Activated T-cell treated with anti-CD3 and anti-CD28 coated beads, Interleukin-2, amount 50 U/mL, for 72 hours (primary cell): Measurements from ENCODE around the gene CDC34. TPM values are rescaled to one million over a fixed set of nuclear protein-coding genes. Genes with fewer than 3 reads are reported as not detected.
A peak's percentile ranks its signal among the peaks of the same experiment; 100 is the strongest.

ENCODE experiments used
- ATAC-seq, 2 donors: fragments of 150-1000 bp; cut with Tn5 transposase; replicated peaks in 1 of 2; 2 replicates each; pipeline ENCODE4 v1.10.0; 2021; ENCODE audit warnings: moderate library complexity in 2 of 2, mild to moderate bottlenecking in 1 of 2
- DNase-seq, 2 donors: peaks; one replicate each; pipeline ENCODE4 v3.0.0; 2021 to 2022; ENCODE audit warnings: mixed read lengths in 1 of 2
- H3K27ac Mint-ChIP-seq: one replicate; pipeline ENCODE4 v1.8.0; 2022; ENCODE audit warnings: mild to moderate bottlenecking, moderate library complexity, mixed read lengths
- H3K27me3 Mint-ChIP-seq: one replicate; pipeline ENCODE4 v1.8.0; 2022; ENCODE audit warnings: low read depth, mixed read lengths
- H3K36me3 Mint-ChIP-seq, 2 donors: one replicate each; pipeline ENCODE4 v1.8.0; 2022; ENCODE audit warnings: mixed read lengths in 2 of 2, mild to moderate bottlenecking in 1 of 2; ENCODE audit not compliant: insufficient read depth in 2 of 2
- H3K4me1 Mint-ChIP-seq: one replicate; pipeline ENCODE4 v1.8.0; 2022; ENCODE audit warnings: low read depth, mixed read lengths
- H3K4me3 Mint-ChIP-seq, 2 donors: one replicate each; pipeline ENCODE4 v1.8.0; 2022; ENCODE audit warnings: mild to moderate bottlenecking in 2 of 2, mixed read lengths in 2 of 2, moderate library complexity in 2 of 2
- H3K9me3 Mint-ChIP-seq, 2 donors: one replicate each; pipeline ENCODE4 v1.8.0; 2022; ENCODE audit warnings: mixed read lengths in 2 of 2
- total RNA-seq, 2 donors: library from RNA; stranded (reverse); gene quantifications; one replicate each; pipeline ENCODE4 v1.2.3, GENCODE V29; 2022

CDC34 gene
- total RNA-seq, 2 donors from 2014 or later, result 48.4 to 56.1 TPM

DNA sequence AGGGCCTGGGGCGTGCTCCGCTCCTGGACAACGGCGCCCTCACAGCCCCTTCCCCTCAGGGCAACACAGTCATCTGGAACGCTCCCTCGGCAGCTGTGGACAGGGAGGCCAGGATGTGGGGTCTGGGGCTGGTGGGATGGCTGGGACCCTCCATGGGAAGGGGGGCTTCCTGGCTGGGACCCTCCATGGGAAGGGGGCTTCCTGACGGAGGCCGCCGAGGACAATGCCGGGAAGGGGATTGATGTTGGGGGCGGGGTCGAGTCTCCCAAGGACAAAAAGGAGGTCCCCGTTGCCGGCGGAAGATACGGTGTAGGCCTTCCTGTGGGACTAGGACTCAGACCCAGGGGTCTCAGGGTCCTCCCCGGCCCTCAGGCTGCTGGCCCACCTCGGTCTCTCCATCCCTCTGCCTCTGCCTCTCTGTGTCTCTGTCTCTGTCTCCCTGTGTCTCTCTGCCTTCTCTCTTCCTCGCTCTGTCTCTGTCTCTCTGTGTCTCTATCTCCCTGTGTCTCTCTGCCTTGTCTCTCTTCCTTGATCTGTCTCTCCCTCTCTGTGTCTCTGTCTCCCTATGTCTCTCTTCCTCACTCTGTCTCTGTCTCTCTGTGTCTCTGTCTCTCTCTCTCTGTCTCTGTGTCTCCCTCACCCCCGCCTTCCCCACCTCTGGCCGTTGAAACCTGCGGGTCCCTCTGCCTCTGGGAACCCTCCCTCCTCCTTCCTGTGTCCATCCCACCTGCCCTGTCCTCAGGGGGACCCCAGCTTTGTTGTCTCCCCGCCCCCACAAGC lies 38.0 kb upstream of the CDC34 start:
- peaks cover 11% of the 10 kb centered on the region for H3K4me1 Mint-ChIP-seq
- ATAC-seq (no peak), DNase-seq (no peak)
- no peak overlapping the region for H3K4me3 Mint-ChIP-seq
- peaks cover 7% of the 10 kb centered on the region for H3K27me3 Mint-ChIP-seq
- H3K36me3 Mint-ChIP-seq, result peaks cover 2 to 3% of the 10 kb centered on the region in 2 donors
- H3K27ac Mint-ChIP-seq, result no peak overlapping the region
- H3K9me3 Mint-ChIP-seq, result peaks cover 2 to 4% of the 10 kb centered on the region in 2 donors

DNA sequence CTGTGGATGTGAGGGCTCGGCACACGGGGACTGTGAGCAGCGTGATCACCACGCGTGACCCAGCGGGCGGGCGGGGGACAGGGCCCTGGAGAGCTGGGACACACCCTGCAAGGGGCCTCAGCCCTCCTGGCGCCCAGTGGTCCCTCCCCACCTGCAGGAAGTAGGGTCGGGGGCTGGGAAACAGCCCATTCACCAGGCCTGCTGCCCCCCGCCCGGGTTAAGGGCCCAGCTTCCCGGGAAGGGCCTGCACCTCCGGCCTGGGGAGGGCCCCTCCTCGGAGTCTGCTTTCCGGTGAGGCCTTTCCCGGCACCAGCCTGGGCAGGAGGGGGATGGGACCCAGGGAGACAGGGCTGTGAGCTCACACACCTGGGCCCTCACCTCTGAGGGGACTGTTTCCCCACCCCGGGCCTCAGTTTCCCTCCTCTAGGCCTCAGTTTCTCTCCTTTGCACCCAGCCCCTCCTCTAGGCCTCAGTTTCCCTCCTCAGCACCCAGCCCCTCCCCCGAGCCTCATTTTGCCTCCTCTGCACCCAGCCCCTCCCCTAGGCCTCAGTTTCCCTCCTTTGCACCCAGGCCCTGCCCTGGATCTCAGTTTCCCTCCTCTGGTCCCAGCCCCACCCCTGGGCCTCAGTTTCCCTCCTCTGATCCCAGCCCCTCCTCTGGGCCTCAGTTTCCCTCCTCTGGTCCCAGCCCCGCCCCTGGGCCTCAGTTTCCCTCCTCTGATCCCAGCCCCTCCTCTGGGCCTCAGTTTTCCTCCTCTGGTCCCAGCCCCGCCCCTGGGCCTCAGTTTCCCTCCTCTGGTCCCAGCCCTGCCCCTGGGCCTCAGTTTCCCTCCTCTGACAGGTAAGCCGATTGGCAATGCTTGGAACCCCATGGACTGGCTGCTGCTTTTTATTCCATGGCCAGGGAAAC lies 37.1 kb upstream of the CDC34 start:
- peaks cover 2 to 4% of the 10 kb centered on the region in 2 donors for H3K9me3 Mint-ChIP-seq
- ATAC-seq (no peak), DNase-seq (no peak)
- peaks cover 2 to 3% of the 10 kb centered on the region in 2 donors for H3K36me3 Mint-ChIP-seq
- H3K4me3 Mint-ChIP-seq, result no peak overlapping the region
- peaks cover 11% of the 10 kb centered on the region for H3K4me1 Mint-ChIP-seq
- no peak overlapping the region for H3K27ac Mint-ChIP-seq
- H3K27me3 Mint-ChIP-seq, result peaks cover 14% of the 10 kb centered on the region

DNA sequence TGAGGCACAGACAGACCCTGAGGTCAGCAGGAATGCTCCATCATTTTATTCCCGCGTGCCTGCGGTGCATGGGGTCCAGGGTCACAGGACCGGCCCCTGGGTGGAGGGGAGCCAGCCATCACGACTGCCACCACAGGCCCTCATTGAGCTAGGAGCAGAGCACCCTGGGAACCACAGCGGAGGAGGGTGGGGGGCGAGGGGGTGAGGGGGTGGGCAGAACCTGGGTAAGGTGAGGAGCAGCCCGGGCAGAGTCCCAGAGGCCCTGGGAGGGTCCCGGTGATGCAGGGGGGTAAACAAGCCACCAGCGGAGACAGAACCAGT lies 36.5 kb upstream of the CDC34 start:
- no peak overlapping the region for H3K4me3 Mint-ChIP-seq
- H3K27me3 Mint-ChIP-seq, result peaks cover 18% of the 10 kb centered on the region
- DNase-seq, result no peak
- peaks cover 2 to 4% of the 10 kb centered on the region in 2 donors for H3K9me3 Mint-ChIP-seq
- peaks cover 6% of the 10 kb centered on the region for H3K4me1 Mint-ChIP-seq
- peaks cover 2 to 3% of the 10 kb centered on the region in 2 donors for H3K36me3 Mint-ChIP-seq
- no peak overlapping the region for H3K27ac Mint-ChIP-seq
- no peak for ATAC-seq

DNA sequence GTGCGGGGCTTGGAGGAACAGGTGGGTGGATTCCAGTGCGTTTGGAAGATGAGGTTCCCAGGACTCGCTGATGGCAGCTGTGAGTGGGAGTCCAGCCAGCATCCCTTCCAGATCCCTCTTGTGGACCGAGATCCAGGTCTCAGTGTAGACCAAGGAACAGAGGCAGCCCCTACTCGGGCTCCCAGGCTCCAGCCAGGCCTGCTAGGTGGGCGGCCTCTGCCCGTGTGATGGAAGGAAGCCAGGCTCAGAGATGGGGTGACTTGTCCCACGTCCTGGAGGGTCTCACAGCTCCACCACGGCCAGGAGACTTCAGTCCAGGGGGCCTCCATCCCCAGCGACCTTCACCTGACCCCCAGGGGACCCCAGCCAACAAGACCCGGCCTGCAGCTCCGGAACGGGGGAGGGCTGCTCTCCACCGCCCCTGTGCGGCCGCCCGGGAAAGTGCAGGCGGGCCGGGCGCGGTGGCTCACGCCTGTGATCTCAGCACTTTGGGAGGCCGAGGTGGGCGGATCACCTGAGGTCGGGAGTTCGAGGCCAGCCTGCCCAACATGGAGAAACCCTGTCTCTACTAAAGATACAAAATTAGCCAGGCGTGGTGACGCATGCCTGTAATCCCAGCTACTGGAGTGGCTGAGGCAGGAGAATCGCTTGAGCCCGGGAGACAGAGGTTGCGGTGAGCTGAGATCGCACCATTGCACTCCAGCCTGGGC lies 36.0 kb upstream of the CDC34 start:
- H3K27ac Mint-ChIP-seq, result no peak overlapping the region
- peak overlapping the region in 1 of 2 donors; percentile 22 for H3K4me3 Mint-ChIP-seq
- peak; percentile 55 to 66 for DNase-seq
- H3K4me1 Mint-ChIP-seq, result peaks cover 6% of the 10 kb centered on the region
- peaks cover 2 to 4% of the 10 kb centered on the region in 2 donors for H3K9me3 Mint-ChIP-seq
- H3K27me3 Mint-ChIP-seq, result peaks cover 18% of the 10 kb centered on the region
- peak; percentile 23 to 35 for ATAC-seq
- H3K36me3 Mint-ChIP-seq, result peaks cover 2 to 3% of the 10 kb centered on the region in 2 donors

DNA sequence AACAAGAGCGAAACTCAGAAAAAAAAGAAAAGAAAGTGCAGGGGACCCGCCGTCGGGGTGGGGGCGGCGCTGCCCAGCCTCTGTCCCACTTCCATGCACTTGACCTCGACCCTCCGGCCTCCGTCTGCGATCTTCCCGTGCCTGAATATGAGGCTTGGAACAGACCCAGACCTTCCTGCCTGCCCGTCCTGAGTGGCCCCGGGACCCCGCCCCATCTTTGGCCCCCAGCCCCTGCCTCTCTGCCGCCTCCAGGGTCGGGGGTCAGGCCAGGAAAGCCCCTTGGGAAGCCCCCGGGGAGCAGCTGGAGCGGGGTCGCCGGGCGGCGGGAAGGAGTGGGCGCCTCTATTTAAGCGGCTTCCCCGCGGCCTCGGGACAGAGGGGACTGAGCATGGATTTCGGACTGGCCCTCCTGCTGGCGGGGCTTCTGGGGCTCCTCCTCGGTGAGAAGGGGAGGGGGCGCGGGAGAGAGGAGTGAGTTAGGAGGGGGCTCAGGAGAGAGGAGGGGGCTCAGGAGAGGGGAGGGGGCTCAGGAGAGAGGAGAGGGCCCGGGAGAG lies 35.4 kb upstream of the CDC34 start, which contains the start of gene MADCAM1:
Gene MADCAM1, plus strand, starts transcription at position 375 of the 554 bp plus-strand sequence. Its CDS starts 14 bp downstream, at position 389.
- Mint-ChIP-seq H3K4me1 (peaks cover 6% of the 10 kb centered on the region), H3K36me3 (peaks cover 2 to 3% of the 10 kb centered on the region in 2 donors), H3K27ac (no peak within 1 kb of the TSS), H3K4me3 (peak within 1 kb of the TSS in 1 of 2 donors; percentile 22), H3K9me3 (peaks cover 2 to 4% of the 10 kb centered on the region in 2 donors), H3K27me3 (peaks cover 18% of the 10 kb centered on the region)
- DNase-seq, result no peak
- no peak for ATAC-seq

DNA sequence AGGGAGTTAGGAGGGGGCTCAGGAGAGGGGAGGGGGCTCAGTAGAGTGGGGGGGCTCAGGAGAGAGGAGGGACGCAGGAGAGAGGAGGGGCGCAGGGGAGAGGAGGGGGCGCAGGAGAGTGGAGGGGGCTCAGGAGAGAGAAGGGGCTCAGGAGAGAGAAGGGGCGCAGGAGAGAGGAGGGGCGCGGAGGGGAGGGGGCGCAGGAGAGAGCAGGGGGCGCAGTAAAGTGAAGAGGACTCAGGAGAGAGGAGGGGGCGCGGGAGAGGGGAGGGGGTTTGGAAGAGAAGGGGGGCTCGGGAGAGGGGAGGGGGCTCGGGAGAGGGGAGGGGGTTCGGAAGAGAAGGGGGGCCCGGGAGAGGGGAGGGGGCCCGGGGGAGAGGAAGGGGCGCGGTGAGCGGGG lies 34.6 kb upstream of the CDC34 start:
- H3K27ac Mint-ChIP-seq, result no peak overlapping the region
- H3K36me3 Mint-ChIP-seq, result peaks cover 2 to 3% of the 10 kb centered on the region in 2 donors
- H3K4me3 Mint-ChIP-seq, result no peak overlapping the region
- peaks cover 18% of the 10 kb centered on the region for H3K27me3 Mint-ChIP-seq
- peaks cover 2 to 4% of the 10 kb centered on the region in 2 donors for H3K9me3 Mint-ChIP-seq
- DNase-seq (no peak), ATAC-seq (no peak)
- peaks cover 6% of the 10 kb centered on the region for H3K4me1 Mint-ChIP-seq

DNA sequence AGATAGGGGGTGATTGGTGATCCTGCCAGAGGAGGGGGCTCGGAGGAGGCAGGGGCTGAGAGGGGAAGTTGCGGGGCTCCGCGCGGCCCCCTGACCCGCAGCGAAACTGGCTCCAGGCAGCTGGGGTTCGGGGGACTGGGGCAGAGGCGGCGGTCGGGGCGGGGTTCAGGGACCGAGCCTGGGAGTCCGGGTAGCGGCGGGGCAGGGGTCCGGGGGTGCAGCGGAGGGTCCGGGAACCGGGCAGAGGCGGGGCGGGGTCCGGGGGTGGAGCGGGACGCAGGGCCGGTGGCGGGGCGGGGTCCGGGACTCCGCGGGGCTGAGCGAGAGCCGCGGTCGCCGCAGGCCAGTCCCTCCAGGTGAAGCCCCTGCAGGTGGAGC lies 34.1 kb upstream of the CDC34 start:
- ATAC-seq (peak in 1 of 2 donors; percentile 13), DNase-seq (no peak)
- Mint-ChIP-seq H3K27ac (no peak overlapping the region), H3K27me3 (peaks cover 18% of the 10 kb centered on the region), H3K36me3 (peaks cover 2 to 3% of the 10 kb centered on the region in 2 donors), H3K4me3 (no peak overlapping the region), H3K9me3 (peaks cover 2 to 4% of the 10 kb centered on the region in 2 donors), H3K4me1 (peaks cover 8% of the 10 kb centered on the region)

DNA sequence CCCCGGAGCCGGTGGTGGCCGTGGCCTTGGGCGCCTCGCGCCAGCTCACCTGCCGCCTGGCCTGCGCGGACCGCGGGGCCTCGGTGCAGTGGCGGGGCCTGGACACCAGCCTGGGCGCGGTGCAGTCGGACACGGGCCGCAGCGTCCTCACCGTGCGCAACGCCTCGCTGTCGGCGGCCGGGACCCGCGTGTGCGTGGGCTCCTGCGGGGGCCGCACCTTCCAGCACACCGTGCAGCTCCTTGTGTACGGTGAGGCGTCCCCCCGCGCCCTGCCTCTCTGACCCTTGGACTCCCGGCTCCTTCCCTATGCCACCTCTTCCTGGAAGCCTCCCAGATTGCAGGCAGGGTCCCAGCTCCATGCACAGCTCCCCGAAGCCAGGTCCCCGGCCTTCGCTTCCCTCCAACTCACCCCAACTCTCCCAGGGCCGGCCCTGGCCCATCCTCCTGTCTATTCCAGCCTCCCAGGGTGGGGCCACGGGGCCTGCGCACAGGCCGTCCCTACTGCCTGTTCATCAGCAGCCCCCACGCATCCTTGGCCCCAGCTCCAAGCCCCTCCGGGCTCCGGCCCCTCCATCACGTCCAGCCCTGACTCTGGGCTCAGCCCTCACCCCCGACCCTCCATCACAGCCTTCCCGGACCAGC lies 33.6 kb upstream of the CDC34 start:
- peaks cover 12% of the 10 kb centered on the region for H3K4me1 Mint-ChIP-seq
- H3K9me3 Mint-ChIP-seq, result peaks cover 2% of the 10 kb centered on the region in 2 donors
- no peak for DNase-seq
- ATAC-seq, result peak; percentile 24 to 32
- H3K4me3 Mint-ChIP-seq, result peak overlapping the region in 1 of 2 donors; percentile 59
- peaks cover 18% of the 10 kb centered on the region for H3K27me3 Mint-ChIP-seq
- H3K27ac Mint-ChIP-seq, result no peak overlapping the region
- H3K36me3 Mint-ChIP-seq, result peaks cover 2 to 3% of the 10 kb centered on the region in 2 donors

DNA sequence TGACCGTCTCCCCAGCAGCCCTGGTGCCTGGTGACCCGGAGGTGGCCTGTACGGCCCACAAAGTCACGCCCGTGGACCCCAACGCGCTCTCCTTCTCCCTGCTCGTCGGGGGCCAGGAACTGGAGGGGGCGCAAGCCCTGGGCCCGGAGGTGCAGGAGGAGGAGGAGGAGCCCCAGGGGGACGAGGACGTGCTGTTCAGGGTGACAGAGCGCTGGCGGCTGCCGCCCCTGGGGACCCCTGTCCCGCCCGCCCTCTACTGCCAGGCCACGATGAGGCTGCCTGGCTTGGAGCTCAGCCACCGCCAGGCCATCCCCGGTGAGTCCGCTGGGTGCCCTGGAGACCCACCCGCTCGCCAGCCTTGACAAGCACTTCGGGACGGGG lies 33.1 kb upstream of the CDC34 start:
- ATAC-seq, result no peak

DNA sequence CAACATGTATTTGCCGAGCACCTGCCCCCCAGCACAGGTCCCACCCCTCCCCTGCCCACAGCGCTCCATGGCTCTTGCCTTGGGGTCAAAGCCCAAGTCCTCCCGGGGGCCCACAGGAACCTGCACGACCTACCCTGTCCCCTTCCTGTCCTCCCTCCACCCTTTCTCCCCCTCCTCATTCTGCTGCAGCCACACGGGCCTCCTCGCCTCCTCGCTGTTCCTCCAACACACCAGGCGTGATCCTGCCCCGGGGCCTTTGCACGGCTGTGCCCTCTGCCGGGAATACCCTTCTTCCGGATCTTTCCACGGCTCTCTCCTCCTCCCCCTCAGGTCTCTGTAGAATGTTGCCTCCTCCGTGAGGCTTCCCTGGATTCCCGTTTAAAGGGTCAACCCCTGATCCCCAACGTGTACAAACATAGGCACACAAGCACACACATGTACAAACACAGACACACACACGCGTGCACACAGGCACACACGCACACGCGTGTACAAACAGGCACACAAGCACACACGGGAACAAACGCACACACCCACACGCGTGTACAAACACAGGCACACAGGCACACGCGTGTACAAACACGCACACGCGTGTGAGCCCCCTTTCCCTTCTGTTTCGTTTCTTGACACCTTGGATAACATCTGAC lies 32.5 kb upstream of the CDC34 start:
- DNase-seq (no peak), ATAC-seq (no peak)
- no peak overlapping the region for H3K27ac Mint-ChIP-seq
- no peaks in the 10 kb centered on the region for H3K9me3 Mint-ChIP-seq
- peaks cover 6% of the 10 kb centered on the region for H3K4me1 Mint-ChIP-seq
- peaks cover 18% of the 10 kb centered on the region for H3K27me3 Mint-ChIP-seq
- peak overlapping the region in 1 of 2 donors; percentile 6 for H3K4me3 Mint-ChIP-seq
- H3K36me3 Mint-ChIP-seq, result no peaks in the 10 kb centered on the region

More for the DNA sequence above, 33.1 kb upstream of the CDC34 start:
- H3K36me3 Mint-ChIP-seq, result peaks cover 2 to 3% of the 10 kb centered on the region in 2 donors
- peaks cover 18% of the 10 kb centered on the region for H3K27me3 Mint-ChIP-seq
- DNase-seq, result no peak
- H3K9me3 Mint-ChIP-seq, result peaks cover 2% of the 10 kb centered on the region in 2 donors
- H3K4me3 Mint-ChIP-seq, result peak overlapping the region in 1 of 2 donors; percentile 34
- no peak overlapping the region for H3K27ac Mint-ChIP-seq
- H3K4me1 Mint-ChIP-seq, result peaks cover 11% of the 10 kb centered on the region

DNA sequence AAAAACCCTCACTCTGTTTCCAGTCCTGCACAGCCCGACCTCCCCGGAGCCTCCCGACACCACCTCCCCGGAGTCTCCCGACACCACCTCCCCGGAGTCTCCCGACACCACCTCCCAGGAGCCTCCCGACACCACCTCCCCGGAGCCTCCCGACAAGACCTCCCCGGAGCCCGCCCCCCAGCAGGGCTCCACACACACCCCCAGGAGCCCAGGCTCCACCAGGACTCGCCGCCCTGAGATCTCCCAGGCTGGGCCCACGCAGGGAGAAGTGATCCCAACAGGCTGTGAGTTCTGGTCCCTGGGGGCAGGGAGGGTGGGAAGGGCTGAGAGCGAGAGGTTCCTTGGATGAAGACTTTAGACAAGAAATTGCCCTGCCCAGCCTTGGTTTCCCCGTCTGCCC lies 29.9 kb upstream of the CDC34 start:
- no peaks in the 10 kb centered on the region for H3K9me3 Mint-ChIP-seq
- peaks cover 17% of the 10 kb centered on the region for H3K4me1 Mint-ChIP-seq
- no peak for DNase-seq
- H3K36me3 Mint-ChIP-seq, result no peaks in the 10 kb centered on the region
- H3K27ac Mint-ChIP-seq, result no peak overlapping the region
- peaks cover 18% of the 10 kb centered on the region for H3K27me3 Mint-ChIP-seq
- no peak overlapping the region for H3K4me3 Mint-ChIP-seq
- no peak for ATAC-seq

DNA sequence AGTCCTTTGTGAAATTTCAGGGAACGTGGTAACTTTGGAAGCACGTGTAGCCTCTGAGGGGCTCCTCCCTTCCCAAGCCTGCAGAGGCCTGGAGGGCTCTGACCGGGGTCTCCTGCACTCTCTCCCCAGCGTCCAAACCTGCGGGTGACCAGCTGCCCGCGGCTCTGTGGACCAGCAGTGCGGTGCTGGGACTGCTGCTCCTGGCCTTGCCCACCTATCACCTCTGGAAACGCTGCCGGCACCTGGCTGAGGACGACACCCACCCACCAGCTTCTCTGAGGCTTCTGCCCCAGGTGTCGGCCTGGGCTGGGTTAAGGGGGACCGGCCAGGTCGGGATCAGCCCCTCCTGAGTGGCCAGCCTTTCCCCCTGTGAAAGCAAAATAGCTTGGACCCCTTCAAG lies 26.9 kb upstream of the CDC34 start:
- peaks cover 2% of the 10 kb centered on the region for H3K27me3 Mint-ChIP-seq
- no peak overlapping the region for H3K27ac Mint-ChIP-seq
- ATAC-seq, result no peak
- H3K9me3 Mint-ChIP-seq, result no peaks in the 10 kb centered on the region
- H3K4me3 Mint-ChIP-seq, result no peak overlapping the region
- no peak for DNase-seq
- peaks cover 34% of the 10 kb centered on the region for H3K4me1 Mint-ChIP-seq
- H3K36me3 Mint-ChIP-seq, result no peaks in the 10 kb centered on the region
